GM18498 (cell line): ENCODE data around the gene ERBB4.

Source experiments
- ATAC-seq: cut with Tn5 transposase; IDR thresholded peaks from one replicate; pipeline ENCODE4 v1.9.1; 2021; ENCODE audit warnings: mild to moderate bottlenecking, moderate library complexity; ENCODE audit not compliant: unreplicated experiment

The ERBB4 gene

GRCh38 chr2:211328126-211328525 lies 1210.5 kb downstream of the ERBB4 start:
- no peak for ATAC-seq
